Hypothalamus (tissue), 51 donors: ENCODE data around the gene GEMIN7.
A peak's percentile ranks its signal among the peaks of the same experiment; 100 is the strongest.

Source experiments
- DNase-seq, 51 donors: peaks; one replicate each; lab custom pipeline; 2025; lab: John Stamatoyannopoulos, UW

The GEMIN7 gene

GRCh38 chr19:45124021-45124420 is 45.0 kb downstream of the GEMIN7 start:
- no peak for DNase-seq

GRCh38 chr19:45125360-45125759 is 46.3 kb downstream of the GEMIN7 start:
- DNase-seq: no peak

GRCh38 chr19:45125975-45126493 is 47.0 kb downstream of the GEMIN7 start:
- DNase-seq: peak in 23 of 51 donors; percentile 3 to 62 (median 21)

- DNase-seq: no peak
These were observed 47.6 kb downstream of the GEMIN7 start for GRCh38 chr19:45126654-45127053.

- no peak for DNase-seq
These were observed 49.1 kb downstream of the GEMIN7 start for GRCh38 chr19:45128146-45128545.

GRCh38 chr19:45128806-45129205 is 49.7 kb downstream of the GEMIN7 start:
- DNase-seq: no peak

- DNase-seq: no peak
These were observed 51.2 kb downstream of the GEMIN7 start for GRCh38 chr19:45130236-45130635.

- peak in 10 of 51 donors; percentile 3 to 73 (median 20) for DNase-seq
These were observed 52.0 kb downstream of the GEMIN7 start for GRCh38 chr19:45130888-45131615.

GRCh38 chr19:45133661-45134060 is 54.6 kb downstream of the GEMIN7 start:
- no peak for DNase-seq

GRCh38 chr19:45135176-45135885 is 56.3 kb downstream of the GEMIN7 start:
- no peak for DNase-seq

GRCh38 chr19:45136507-45137178 is 57.6 kb downstream of the GEMIN7 start:
- DNase-seq: no peak

- peak in 18 of 51 donors; percentile 4 to 39 (median 17) for DNase-seq
These were observed 58.2 kb downstream of the GEMIN7 start for GRCh38 chr19:45137179-45137761.

GRCh38 chr19:45138303-45138751 is 59.3 kb downstream of the GEMIN7 start:
- DNase-seq: no peak

- DNase-seq: no peak
These were observed 60.5 kb downstream of the GEMIN7 start for GRCh38 chr19:45139286-45140143.

- no peak for DNase-seq
These were observed 61.1 kb downstream of the GEMIN7 start for GRCh38 chr19:45140144-45140503.

GRCh38 chr19:45140533-45140932 is 61.5 kb downstream of the GEMIN7 start:
- no peak for DNase-seq
